ENCODE measurements around the gene PKM.

PKM gene

GRCh38 chr15:72199721-72200212 is 31.2 kb downstream of the PKM start:
- DNase-seq = peak; percentile 69 to 75

- no peak for DNase-seq
These were observed 31.8 kb downstream of the PKM start for GRCh38 chr15:72199205-72199515.

DNA sequence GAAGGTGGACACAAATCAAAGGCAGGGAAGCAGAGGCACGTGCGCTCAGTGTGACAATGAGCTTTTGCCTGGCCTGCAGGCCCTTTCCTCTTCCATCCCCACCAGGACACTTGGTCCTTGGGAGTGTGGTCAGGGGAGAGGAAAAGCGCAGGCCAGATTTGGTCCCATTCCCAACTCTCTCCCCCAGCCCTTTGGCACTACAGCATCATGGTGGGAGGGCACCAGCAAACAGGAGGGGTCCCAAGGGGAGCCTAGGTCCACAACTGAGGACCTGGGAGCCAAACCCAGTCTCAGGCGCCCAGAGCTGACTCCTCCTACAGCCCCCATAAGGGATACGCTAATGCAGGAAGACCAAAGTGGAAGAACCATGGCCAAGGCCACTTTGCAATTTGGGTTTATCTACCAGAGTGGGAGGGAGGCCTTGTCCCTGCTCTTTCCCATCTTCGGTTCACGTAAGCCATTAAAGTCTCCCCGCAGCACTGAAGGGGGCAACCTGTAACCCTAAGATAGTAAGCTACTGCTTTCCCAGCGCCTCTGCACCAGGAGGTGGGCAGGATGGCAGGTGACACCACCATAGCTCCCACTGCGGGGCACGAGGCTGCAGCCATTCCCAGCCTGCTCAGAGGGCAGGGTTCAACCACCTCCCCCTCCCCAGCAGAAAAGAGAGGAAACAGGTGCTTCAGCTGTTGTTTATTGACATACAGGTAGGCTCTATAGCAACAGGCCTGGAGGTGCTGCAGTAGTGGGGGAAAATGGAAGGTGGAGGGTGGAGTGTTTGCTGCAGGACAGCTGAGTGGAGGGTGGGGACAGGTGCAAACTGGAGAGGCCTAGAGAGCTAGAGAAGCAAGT is 32.4 kb downstream of the PKM start:
- no peak for DNase-seq

GRCh38 chr15:72197460-72198355 is 33.3 kb downstream of the PKM start, which contains the start of gene GRAMD2A:
Gene GRAMD2A, minus strand, starts transcription at chr15:72197787.
- no peak for DNase-seq

DNA sequence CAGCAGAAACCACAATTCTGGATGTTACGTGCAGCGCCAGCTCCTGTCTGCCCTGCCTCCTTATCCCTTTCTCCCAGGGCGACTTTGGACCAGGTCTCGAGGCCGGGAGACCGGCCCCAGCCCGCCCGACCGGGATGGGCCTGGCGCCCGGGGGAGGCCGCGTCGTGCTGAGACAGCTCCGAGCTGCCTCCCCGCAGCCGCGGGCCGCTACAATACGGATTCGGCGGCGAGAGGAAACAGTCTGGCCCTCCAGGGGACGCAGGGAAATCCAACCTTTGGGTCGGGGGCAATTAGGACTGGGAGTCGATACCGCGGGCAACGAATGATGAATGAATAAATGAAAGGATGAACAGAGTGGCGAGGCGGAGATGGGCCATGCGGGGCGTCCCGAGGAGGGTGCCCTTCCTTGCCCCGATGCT is 33.9 kb downstream of the PKM start:
- no peak for DNase-seq

DNA sequence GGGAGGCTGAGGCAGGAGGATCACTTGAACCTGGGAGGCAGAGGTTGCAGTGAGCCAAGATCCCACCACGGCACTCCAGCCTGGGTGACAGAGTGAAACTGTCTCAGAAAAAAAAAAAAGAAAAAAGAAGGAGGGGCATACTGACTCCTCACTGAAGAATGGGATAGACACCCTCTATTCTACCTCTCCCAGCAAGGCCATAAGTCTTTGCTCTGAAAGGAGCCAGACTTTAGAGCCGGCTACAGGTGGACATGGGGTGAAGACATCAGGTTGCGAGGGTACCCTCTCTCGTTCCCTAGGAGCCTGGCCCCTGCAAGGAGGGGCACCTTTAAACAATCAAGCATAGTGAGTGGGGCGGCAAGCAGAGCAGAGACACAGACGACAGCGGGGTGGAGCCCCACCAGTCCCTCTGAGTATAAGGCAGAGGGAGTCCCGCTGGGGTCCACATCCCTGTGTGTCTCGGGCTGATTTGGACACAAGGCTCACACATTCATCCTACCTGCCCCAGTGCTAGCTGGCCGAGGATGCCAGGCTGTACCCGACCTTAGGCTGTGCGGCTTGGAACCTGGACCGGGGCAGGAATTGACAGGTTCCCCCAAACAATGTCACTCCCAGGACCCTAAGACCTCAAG is 34.5 kb downstream of the PKM start:
- DNase-seq = no peak

GRCh38 chr15:72195101-72195511 is 35.9 kb downstream of the PKM start:
- DNase-seq = peak; percentile 98

DNA sequence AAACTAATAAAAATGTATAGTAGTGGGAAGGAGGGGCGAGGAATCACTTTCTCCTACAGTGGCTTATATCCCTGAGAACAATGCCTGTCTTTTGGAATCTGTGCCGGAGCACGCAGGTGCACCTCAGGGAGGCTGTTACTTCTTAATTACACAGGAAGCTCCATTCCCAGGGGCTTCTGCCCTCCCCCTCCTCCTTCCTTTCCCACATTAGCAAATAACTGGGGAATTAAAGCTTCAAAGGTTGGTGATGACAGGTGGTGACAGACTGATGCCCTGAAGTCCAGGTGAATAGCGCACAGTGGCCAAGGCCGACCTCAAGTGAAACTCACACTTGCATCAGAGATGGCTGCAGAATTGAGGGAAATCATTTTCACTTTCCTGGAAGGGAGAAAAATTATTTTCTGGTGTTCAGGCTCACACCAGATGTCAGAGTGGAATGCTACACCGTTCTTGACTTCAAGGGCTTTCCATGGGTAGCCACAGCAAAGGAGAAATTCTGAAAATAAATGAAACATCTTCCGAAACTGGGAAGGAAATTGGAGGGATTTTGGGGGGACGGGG is 37.1 kb downstream of the PKM start:
- no peak for DNase-seq

DNA sequence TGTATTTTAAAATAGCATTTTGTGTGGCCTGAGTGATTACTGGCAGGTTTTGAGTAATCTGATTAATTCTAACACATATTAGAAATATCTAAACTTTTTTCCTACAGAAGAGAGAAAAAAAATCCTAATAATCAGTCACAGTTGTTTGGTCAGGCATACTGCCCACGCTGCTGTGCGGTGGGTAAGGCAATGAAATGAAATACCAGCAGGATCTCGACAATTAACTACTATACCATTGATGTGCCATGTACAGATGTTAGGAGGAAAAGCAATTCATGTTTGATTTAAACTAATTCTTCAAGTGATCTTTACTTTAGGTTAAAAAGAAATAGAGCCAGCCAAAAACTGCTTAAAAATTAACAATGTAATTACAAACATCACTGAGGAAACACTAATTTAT is 38.6 kb downstream of the PKM start:
- no peak for DNase-seq

GRCh38 chr15:72189250-72189902 is 41.6 kb downstream of the PKM start:
- DNase-seq = no peak

DNA sequence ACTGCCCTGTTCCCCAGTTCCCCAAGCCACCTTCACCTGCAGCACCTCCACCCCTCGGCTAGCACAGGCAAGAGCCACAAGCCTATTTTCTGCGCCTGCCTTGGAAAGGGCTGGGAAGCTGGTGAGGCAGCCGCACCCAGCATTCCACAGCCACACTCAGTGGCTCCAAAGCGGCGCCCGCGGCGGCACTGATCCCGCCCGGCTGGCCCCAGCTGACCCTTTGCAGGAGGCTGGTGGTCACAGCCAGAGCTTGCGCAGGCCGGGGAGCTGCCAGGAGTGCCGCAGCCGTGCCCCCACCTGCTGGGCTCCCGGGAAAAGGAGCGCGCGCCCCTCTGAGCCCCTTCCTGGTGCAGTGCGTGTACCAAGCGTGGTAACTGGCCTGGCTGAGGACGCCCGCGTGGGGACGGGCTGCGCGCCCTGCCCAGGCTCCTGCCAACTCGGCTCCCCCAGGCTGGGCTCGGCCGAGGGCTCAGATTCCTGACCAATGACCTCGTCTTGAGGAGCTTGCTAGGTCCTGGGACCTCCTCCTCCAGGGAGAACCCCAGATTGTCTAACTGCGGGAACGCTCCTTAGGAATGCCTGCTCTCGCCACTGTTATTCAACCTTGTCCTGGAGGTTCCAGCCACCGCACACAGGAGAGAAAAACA is 46.7 kb downstream of the PKM start:
- no peak for DNase-seq

- no peak for DNase-seq
These were observed 47.2 kb downstream of the PKM start for GRCh38 chr15:72183781-72184164.

DNA sequence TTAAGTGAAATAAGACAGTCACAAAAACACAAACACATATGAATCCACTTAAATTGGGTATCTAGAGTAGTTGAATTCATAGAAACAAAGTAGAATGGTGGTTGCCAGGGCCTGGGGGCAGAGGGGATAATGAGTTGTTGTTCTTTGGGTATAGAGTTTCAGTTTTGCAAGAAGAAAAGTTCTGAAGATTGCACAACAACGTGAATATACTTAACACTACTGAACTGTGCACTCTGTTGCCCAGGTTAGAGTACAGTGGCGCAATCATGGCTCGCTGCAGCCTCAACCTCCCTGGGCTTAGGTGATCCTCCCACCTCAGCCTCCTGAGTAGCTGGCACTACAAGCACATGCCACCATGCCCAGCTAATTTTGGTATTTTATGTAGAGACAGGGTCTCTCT is 48.3 kb downstream of the PKM start:
- DNase-seq = peak; percentile 2 to 25

- DNase-seq = no peak
These were observed 48.7 kb downstream of the PKM start for GRCh38 chr15:72182244-72182643.

GRCh38 chr15:72180761-72181324 is 50.1 kb downstream of the PKM start:
- no peak for DNase-seq

DNA sequence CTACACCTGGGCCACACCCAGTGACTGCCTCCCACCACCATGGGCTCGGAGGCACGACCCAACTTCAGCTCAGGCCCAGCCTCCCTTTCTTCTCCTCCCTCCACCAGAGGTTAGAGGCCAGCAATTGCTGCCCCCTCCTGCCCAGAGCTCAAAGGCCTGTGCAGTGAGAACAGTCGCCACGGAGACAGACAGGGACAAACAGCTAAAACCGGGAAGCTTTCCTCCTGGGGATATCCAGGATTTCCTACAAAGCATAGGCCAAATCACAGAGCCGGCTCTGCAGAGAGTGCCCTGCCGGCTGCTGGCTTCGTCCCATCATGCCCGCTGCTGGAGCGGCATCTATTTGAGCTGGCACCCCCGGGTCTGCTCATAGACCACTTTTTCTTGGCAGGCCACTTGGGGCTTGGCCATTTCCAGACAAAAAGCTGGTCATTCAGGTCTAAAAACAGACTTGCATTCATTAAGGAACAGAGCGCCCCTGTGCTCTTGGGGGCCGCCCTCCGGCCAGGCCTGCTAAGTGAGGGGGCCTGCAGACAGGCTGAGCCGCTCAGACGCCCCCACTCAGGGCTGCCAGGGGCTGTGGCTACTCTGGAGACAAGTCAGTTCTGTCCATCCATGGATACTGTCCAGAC is 50.9 kb downstream of the PKM start:
- no peak for DNase-seq

DNA sequence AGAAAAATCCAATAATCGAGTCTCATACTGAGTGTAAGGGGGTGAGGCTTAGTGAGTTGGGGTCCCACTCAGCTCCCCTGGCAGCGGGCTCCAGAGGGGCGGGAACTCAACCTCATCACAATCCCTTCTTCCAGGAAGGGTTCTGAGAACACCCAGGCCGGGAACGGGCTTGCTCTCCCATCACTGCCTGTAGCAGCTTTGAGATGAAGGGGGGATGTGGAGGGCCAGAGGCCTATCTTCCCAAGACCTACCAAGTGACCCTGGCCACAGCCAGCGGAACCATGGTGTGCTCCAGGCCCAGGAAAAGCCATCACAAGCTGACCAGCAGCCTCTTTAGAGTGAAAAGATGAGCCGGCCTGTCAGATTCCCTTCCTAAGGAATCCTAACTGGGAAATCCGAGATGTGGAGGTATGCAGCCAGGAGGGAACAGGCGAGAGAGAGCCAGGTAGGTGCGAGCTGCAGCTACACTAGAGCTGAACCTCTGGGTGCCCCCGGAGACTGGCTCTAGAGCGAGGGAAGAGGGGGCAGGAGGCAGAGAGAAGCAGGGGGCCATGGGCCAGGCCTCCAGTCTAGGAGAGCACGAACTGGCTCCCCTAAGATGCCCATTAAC is 51.9 kb downstream of the PKM start:
- DNase-seq = no peak

DNA sequence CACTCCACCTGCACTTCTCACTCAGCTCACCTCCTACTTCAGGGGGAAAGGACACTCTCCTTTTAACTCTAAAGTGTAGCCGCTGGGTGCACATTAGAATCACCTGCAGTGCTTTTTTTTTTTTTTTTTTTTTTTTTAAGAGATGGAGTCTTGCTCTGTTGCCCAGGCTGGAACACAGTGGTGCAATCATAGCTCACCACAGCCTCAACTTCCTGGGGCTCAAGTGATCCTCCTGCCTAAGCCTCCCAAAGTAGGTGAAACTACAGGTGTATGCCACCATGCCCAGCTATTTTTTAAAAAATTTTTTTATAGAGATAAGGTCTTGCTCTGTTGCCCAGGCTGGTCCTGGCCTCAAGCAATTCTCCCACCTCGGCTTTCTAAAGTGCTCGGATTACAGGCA is 54.2 kb downstream of the PKM start:
- no peak for DNase-seq

GRCh38 chr15:72176159-72176558 is 54.8 kb downstream of the PKM start:
- DNase-seq = no peak

- no peak for DNase-seq
These were observed 55.6 kb downstream of the PKM start for GRCh38 chr15:72175186-72176044.

Data from AML-193 (cell line).